K562 (cell line): ENCODE data around the gene RAD51D. TPM values are rescaled to one million over a fixed set of nuclear protein-coding genes. Genes with fewer than 3 reads are reported as not detected.

Experiments used
- ARID3B ChIP-seq: fragments of 250-450 bp; sonication (Bioruptor Pico); IDR thresholded peaks from 2 replicates; pipeline ENCODE4 v1.4.0; 2020; ENCODE audit warnings: borderline replicate concordance
- BACH1 ChIP-seq: fragments of 200-800 bp; sonication (Bioruptor generic); IDR thresholded peaks from 2 replicates; pipeline ENCODE4 v1.6.1; 2016; ENCODE audit warnings: missing genetic modification characterization, missing compliant biosample characterization
- BRD9 ChIP-seq: fragments of 450-650 bp; IDR thresholded peaks from 2 replicates; pipeline ENCODE4 v1.6.1; 2018; ENCODE audit warnings: low read depth; ENCODE audit not compliant: partially characterized antibody
- E2F6 ChIP-seq, 2 experiments: IDR thresholded peaks; 2 replicates each; pipeline ENCODE4 v1.6.1; 2011; ENCODE audit warnings: borderline replicate concordance in 1 of 2, control low read depth in 1 of 2, low read depth in 1 of 2, low read length in 1 of 2, mild to moderate bottlenecking in 1 of 2, mixed read lengths in 1 of 2, moderate library complexity in 1 of 2; ENCODE audit not compliant: insufficient read depth in 1 of 2, insufficient read length in 1 of 2, poor library complexity in 1 of 2, severe bottlenecking in 1 of 2; ENCODE audit errors: extremely low read depth in 1 of 2
- EP300 ChIP-seq: IDR thresholded peaks from 2 replicates; pipeline ENCODE4 v1.6.1; 2012; ENCODE audit warnings: low read length, improper control_type of control experiment
- RNF219 ChIP-seq: fragments of 250-450 bp; sonication (Bioruptor Pico); IDR thresholded peaks from 2 replicates; pipeline ENCODE4 v1.5.0; 2022; ENCODE audit warnings: mild to moderate bottlenecking
- TFAP4 ChIP-seq: sonication (generic); formaldehyde crosslinking; IDR thresholded peaks from 2 replicates; pipeline ENCODE4 v1.8.0; 2022; ENCODE audit warnings: missing genetic modification reagents, mild to moderate bottlenecking, moderate library complexity, borderline replicate concordance
- ZNF197 ChIP-seq: fragments of 200-800 bp; sonication (Bioruptor generic); IDR thresholded peaks from 2 replicates; pipeline ENCODE4 v1.6.1; 2016; ENCODE audit warnings: low read depth, missing genetic modification characterization, missing compliant biosample characterization
- polyA plus RNA-seq, 8 experiments: library from polyadenylated mRNA; depleted of rRNA in 4 of 8; stranded (reverse) in 5 of 8; unstranded in 3 of 8; fragments of >200 nt; fragmentation: Nextera tagmentation in 2 of 8; fragmentation: Illumina TruSeq in 1 of 8; extraction: Ambion mirVana in 2 of 8; extraction: Trizol in 1 of 8; gene quantifications; 2 replicates each; pipeline versions ENCODE4 v1.2.1 to v1.2.3, GENCODE V29; 2011 to 2014; ENCODE audit warnings: inconsistent platforms in 1 of 8, missing spikeins in 1 of 8
- total RNA-seq, 7 experiments: library from RNA; depleted of rRNA in 6 of 7; stranded (reverse); fragments of >200 nt in 6 of 7; fragmentation: Illumina TruSeq in 2 of 7; extraction: Trizol in 2 of 7; gene quantifications; 2 replicates each; pipeline versions ENCODE4 v1.2.1 to v1.2.3, GENCODE V29; 2011 to 2021; ENCODE audit warnings: low replicate concordance in 1 of 7
- TF ChIP-seq, protein P1 (sequence below): sonication (generic); formaldehyde crosslinking; IDR thresholded peaks from 2 replicates; pipeline ENCODE4 v1.8.1; 2023; ENCODE audit warnings: mild to moderate bottlenecking, missing genetic modification reagents
- TF ChIP-seq, protein P2 (sequence below): fragments of 200-800 bp; sonication (Bioruptor generic); IDR thresholded peaks from 2 replicates; pipeline ENCODE4 v1.6.1; 2016; ENCODE audit warnings: missing genetic modification characterization, missing compliant biosample characterization

The RAD51D gene
- total and polyA plus RNA-seq, 9 of the 15 experiments (the other 6 are each of a cell fraction or from before 2014, with no cell fraction given): 2.2 to 16.9 (median 8.7) TPM

GRCh38 chr17:35088356-35088880, 31.2 kb downstream of the RAD51D start (continued):
- no peak for TF ChIP-seq RNF219 (CRISPR knock-in tag)
- no peak for TF ChIP-seq BRD9
- TF ChIP-seq E2F6 (IDR thresholded peaks at IDR 0.05; ENCODE audit: borderline replicate concordance in 1 of 2, extremely low read depth in 1 of 2, insufficient read depth in 1 of 2, insufficient read length in 1 of 2, low read depth in 1 of 2, low read length in 1 of 2, poor library complexity in 1 of 2, severe bottlenecking in 1 of 2): peak in 1 of 2 experiments; percentile 18
- no peak for TF ChIP-seq ZNF197 (CRISPR knock-in tag)
- no peak for TF ChIP-seq EP300
- no peak for TF ChIP-seq BACH1
- TF ChIP-seq TFAP4 (CRISPR knock-in tag): 0 out of 2 replicates have a peak, but pooled peaks have one; percentile 13
- TF ChIP-seq, protein P1, sequence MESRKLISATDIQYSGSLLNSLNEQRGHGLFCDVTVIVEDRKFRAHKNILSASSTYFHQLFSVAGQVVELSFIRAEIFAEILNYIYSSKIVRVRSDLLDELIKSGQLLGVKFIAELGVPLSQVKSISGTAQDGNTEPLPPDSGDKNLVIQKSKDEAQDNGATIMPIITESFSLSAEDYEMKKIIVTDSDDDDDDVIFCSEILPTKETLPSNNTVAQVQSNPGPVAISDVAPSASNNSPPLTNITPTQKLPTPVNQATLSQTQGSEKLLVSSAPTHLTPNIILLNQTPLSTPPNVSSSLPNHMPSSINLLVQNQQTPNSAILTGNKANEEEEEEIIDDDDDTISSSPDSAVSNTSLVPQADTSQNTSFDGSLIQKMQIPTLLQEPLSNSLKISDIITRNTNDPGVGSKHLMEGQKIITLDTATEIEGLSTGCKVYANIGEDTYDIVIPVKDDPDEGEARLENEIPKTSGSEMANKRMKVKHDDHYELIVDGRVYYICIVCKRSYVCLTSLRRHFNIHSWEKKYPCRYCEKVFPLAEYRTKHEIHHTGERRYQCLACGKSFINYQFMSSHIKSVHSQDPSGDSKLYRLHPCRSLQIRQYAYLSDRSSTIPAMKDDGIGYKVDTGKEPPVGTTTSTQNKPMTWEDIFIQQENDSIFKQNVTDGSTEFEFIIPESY (CRISPR knock-in tag): 0 out of 2 replicates have a peak, but pooled peaks have one; percentile 10
- no peak for TF ChIP-seq ARID3B (CRISPR knock-in tag)
- TF ChIP-seq, protein P2, sequence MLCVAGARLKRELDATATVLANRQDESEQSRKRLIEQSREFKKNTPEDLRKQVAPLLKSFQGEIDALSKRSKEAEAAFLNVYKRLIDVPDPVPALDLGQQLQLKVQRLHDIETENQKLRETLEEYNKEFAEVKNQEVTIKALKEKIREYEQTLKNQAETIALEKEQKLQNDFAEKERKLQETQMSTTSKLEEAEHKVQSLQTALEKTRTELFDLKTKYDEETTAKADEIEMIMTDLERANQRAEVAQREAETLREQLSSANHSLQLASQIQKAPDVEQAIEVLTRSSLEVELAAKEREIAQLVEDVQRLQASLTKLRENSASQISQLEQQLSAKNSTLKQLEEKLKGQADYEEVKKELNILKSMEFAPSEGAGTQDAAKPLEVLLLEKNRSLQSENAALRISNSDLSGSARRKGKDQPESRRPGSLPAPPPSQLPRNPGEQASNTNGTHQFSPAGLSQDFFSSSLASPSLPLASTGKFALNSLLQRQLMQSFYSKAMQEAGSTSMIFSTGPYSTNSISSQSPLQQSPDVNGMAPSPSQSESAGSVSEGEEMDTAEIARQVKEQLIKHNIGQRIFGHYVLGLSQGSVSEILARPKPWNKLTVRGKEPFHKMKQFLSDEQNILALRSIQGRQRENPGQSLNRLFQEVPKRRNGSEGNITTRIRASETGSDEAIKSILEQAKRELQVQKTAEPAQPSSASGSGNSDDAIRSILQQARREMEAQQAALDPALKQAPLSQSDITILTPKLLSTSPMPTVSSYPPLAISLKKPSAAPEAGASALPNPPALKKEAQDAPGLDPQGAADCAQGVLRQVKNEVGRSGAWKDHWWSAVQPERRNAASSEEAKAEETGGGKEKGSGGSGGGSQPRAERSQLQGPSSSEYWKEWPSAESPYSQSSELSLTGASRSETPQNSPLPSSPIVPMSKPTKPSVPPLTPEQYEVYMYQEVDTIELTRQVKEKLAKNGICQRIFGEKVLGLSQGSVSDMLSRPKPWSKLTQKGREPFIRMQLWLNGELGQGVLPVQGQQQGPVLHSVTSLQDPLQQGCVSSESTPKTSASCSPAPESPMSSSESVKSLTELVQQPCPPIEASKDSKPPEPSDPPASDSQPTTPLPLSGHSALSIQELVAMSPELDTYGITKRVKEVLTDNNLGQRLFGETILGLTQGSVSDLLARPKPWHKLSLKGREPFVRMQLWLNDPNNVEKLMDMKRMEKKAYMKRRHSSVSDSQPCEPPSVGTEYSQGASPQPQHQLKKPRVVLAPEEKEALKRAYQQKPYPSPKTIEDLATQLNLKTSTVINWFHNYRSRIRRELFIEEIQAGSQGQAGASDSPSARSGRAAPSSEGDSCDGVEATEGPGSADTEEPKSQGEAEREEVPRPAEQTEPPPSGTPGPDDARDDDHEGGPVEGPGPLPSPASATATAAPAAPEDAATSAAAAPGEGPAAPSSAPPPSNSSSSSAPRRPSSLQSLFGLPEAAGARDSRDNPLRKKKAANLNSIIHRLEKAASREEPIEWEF (CRISPR knock-in tag): no peak
